OCI-LY7 (cell line): Measurements from ENCODE around the gene C1orf116. TPM values are rescaled to one million over a fixed set of nuclear protein-coding genes. Genes with fewer than 3 reads are reported as not detected.
"Not testable (repeated sequence)": the region's sequence is repeated elsewhere in the genome, so short reads cannot be mapped to it uniquely, and the experiment has no call there.

Source experiments
- BruUV-seq: library from RNA; stranded (reverse); fragments of 400-500 nt; replicated peaks from 2 replicates; lab custom pipeline; 2021; lab: Mats Ljungman, UMichigan
- CTCF ChIA-PET: fragments of 300-600 bp; sonication (Branson Sonifier 250); formaldehyde crosslinking; loops from one replicate; lab custom pipeline; 2022; ENCODE audit warnings: antibody characterized with exemption; ENCODE audit not compliant: unreplicated experiment; lab: Charles Lee
- POLR2A ChIA-PET: fragments of 300-600 bp; sonication (Branson Sonifier 250); formaldehyde crosslinking; loops from one replicate; lab custom pipeline; 2022; ENCODE audit warnings: antibody characterized with exemption; lab: Charles Lee
- DNase-seq: peaks from one replicate; pipeline ENCODE4 v3.0.0-alpha.2; 2015; ENCODE audit warnings: low spot score
- H2AFZ ChIP-seq: fragments of 200-600 bp; sonication (generic), shearing (Covaris generic); 2 replicates; pipeline ENCODE4 v1.6.1; 2014; ENCODE audit warnings: mild to moderate bottlenecking, antibody characterized with exemption, low read length, moderate library complexity
- H3K27ac ChIP-seq: fragments of 200-600 bp; sonication (generic); 2 replicates; pipeline ENCODE4 v1.5.1; 2014; ENCODE audit warnings: mixed run types, low read depth, mild to moderate bottlenecking, moderate library complexity, low read length, inconsistent platforms; ENCODE audit not compliant: poor library complexity, severe bottlenecking
- H3K36me3 ChIP-seq: fragments of 200-600 bp; sonication (generic); 2 replicates; pipeline ENCODE4 v1.6.1; 2014; ENCODE audit warnings: mild to moderate bottlenecking, antibody characterized with exemption, low read length, moderate library complexity, mixed read lengths; ENCODE audit not compliant: insufficient read depth
- H3K4me1 ChIP-seq: fragments of 200-600 bp; sonication (generic); 2 replicates; pipeline ENCODE4 v1.5.1; 2014; ENCODE audit warnings: mild to moderate bottlenecking, low read length; ENCODE audit not compliant: insufficient read depth, poor library complexity, severe bottlenecking
- H3K4me2 ChIP-seq: fragments of 200-600 bp; sonication (generic); 2 replicates; pipeline ENCODE4 v1.6.1; 2014; ENCODE audit warnings: mild to moderate bottlenecking, low read length
- H3K4me3 ChIP-seq: fragments of 200-600 bp; sonication (generic); 2 replicates; pipeline ENCODE4 v1.5.1; 2014; ENCODE audit warnings: mild to moderate bottlenecking, low read depth, low read length; ENCODE audit not compliant: poor library complexity, severe bottlenecking
- H3K79me2 ChIP-seq: fragments of 200-600 bp; sonication (generic); 2 replicates; pipeline ENCODE4 v1.6.1; 2016; ENCODE audit warnings: low read depth, mild to moderate bottlenecking, low read length, moderate library complexity, mixed read lengths; ENCODE audit not compliant: insufficient read depth
- H3K9me2 ChIP-seq: fragments of 200-600 bp; sonication (generic); 2 replicates; pipeline ENCODE4 v1.6.1; 2016; ENCODE audit warnings: mild to moderate bottlenecking, low read length, mixed read lengths; ENCODE audit not compliant: insufficient read depth
- H3K9me3 ChIP-seq: fragments of 200-600 bp; sonication (generic); 2 replicates; pipeline ENCODE4 v1.6.1; 2014; ENCODE audit warnings: mild to moderate bottlenecking, mixed run types, low read length, mixed read lengths
- H4K20me1 ChIP-seq: fragments of 200-600 bp; sonication (generic); 2 replicates; pipeline ENCODE4 v1.6.1; 2014; ENCODE audit warnings: mild to moderate bottlenecking, antibody characterized with exemption, low read length, moderate library complexity, mixed read lengths; ENCODE audit not compliant: insufficient read depth
- CTCF ChIP-seq: fragments of 200-600 bp; sonication (generic); conservative IDR thresholded peaks from 2 replicates; pipeline ENCODE4 v1.5.1; 2014; ENCODE audit warnings: mild to moderate bottlenecking, antibody characterized with exemption, low read length, moderate library complexity, mixed read lengths
- EZH2phosphoT487 ChIP-seq: fragments of 200-600 bp; sonication (generic); IDR thresholded peaks from 2 replicates; pipeline ENCODE4 v1.6.1; 2018; ENCODE audit warnings: low read depth, borderline replicate concordance, mild to moderate bottlenecking, mixed run types, antibody characterized with exemption, low read length, moderate library complexity, mixed read lengths
- intact Hi-C: fragments of 100-400 bp; cut with micrococcal nuclease; formaldehyde crosslinking; loops from one replicate; pipeline ENCODE4 v1.10.0; 2022; ENCODE audit not compliant: unreplicated experiment
- total RNA-seq, 2 experiments: library from RNA; depleted of rRNA in 1 of 2; stranded (reverse); fragments of >200 nt in 1 of 2; shearing (Covaris generic) in 1 of 2; gene quantifications; 2 replicates each; pipeline ENCODE4 v1.2.3, GENCODE V29; 2014 to 2022

The C1orf116 gene
- total RNA-seq, 2 experiments from 2014 or later, result not detected

- DNase-seq, result no peak
- no peak overlapping the region for H3K27ac ChIP-seq
- H3K9me3 ChIP-seq, result no peaks in the 10 kb centered on the region
- BruUV-seq, result no TSS peak
- no peak overlapping the region for H2AFZ ChIP-seq
- intact Hi-C loops, result no loop called here
- H3K4me3 ChIP-seq, result peak overlapping the region; percentile 3
- TF ChIP-seq EZH2phosphoT487 (no peak), CTCF (no peak)
- peaks cover 72% of the 10 kb centered on the region for H3K36me3 ChIP-seq
- H3K9me2 ChIP-seq, result no peaks in the 10 kb centered on the region
- peak overlapping the region; percentile 30 for H3K4me2 ChIP-seq
- peaks cover 39% of the 10 kb centered on the region for H4K20me1 ChIP-seq
- H3K79me2 ChIP-seq, result peaks cover 73% of the 10 kb centered on the region
- ChIA-PET CTCF (no interaction called here), POLR2A (interaction anchor here (0.6 to 1.0 kb wide), 3 partner anchors 9 to 21 kb away, joined by 3 read pairs; no protein-coding TSS in a partner anchor)
- peaks cover 41% of the 10 kb centered on the region for H3K4me1 ChIP-seq
Observed at GRCh38 chr1:207047505-207047904, 14.9 kb upstream of the C1orf116 start.

- H3K36me3 ChIP-seq, result peaks cover 72% of the 10 kb centered on the region
- H3K27ac ChIP-seq, result no peak overlapping the region
- H2AFZ ChIP-seq, result no peak overlapping the region
- TF ChIP-seq CTCF, result no peak
- TF ChIP-seq EZH2phosphoT487, result no peak
- H3K4me3 ChIP-seq, result no peak overlapping the region
- H3K4me1 ChIP-seq, result peaks cover 26% of the 10 kb centered on the region
- no peak overlapping the region; the same call in 1 of the 2 replicates for H3K4me2 ChIP-seq
- no peaks in the 10 kb centered on the region for H3K9me2 ChIP-seq
- H4K20me1 ChIP-seq, result peaks cover 39% of the 10 kb centered on the region
- ChIA-PET CTCF (no interaction called here), POLR2A (interaction anchor here (0.5 to 1.0 kb wide), 2 partner anchors 11 to 1145 kb away, joined by 3 to 4 read pairs; no protein-coding TSS in a partner anchor)
- no peaks in the 10 kb centered on the region for H3K9me3 ChIP-seq
- no peak for DNase-seq
- peaks cover 64% of the 10 kb centered on the region for H3K79me2 ChIP-seq
- no TSS peak for BruUV-seq
- intact Hi-C loops, result no loop called here
Observed at GRCh38 chr1:207045453-207045852, 12.9 kb upstream of the C1orf116 start.

- peaks cover 15% of the 10 kb centered on the region; the same call in 1 of the 2 replicates for H4K20me1 ChIP-seq
- POLR2A ChIA-PET, H3K4me1 ChIP-seq, H3K9me2 ChIP-seq, BruUV-seq, H3K4me2 ChIP-seq, H2AFZ ChIP-seq, H3K9me3 ChIP-seq, H3K27ac ChIP-seq, H3K4me3 ChIP-seq, DNase-seq, CTCF ChIA-PET: not testable (repeated sequence)
- peaks cover 23% of the 10 kb centered on the region for H3K79me2 ChIP-seq
- intact Hi-C loops, result loop anchor here (5.0 kb wide), 1 partner anchor 36 kb away; no protein-coding TSS in a partner anchor
- peaks cover 39% of the 10 kb centered on the region for H3K36me3 ChIP-seq
Observed at GRCh38 chr1:207041397-207041796, 8.8 kb upstream of the C1orf116 start.
